GM12878 (cell line): ENCODE data around the gene MTHFD1L.

Source experiments
- CBFB ChIP-seq: IDR thresholded peaks from 2 replicates; pipeline ENCODE4 v1.6.1; 2016; ENCODE audit warnings: antibody characterized with exemption, low read depth
- CTCF ChIP-seq, 3 experiments: IDR thresholded peaks in 2 of 3; conservative IDR thresholded peaks in 1 of 3; 2 replicates each; pipeline ENCODE4 v1.5.1; 2011; ENCODE audit warnings: low read depth in 3 of 3, low read length in 3 of 3, mild to moderate bottlenecking in 3 of 3, control low read depth in 2 of 3, moderate library complexity in 2 of 3, inconsistent platforms in 1 of 3, mixed read lengths in 1 of 3; ENCODE audit not compliant: control insufficient read depth in 2 of 3, insufficient read depth in 1 of 3; ENCODE audit errors: extremely low read depth in 1 of 3
- HDAC2 ChIP-seq: fragments of 200-600 bp; sonication (generic); IDR thresholded peaks from 2 replicates; pipeline ENCODE4 v1.6.1; 2017
- NFIC ChIP-seq: IDR thresholded peaks from 2 replicates; pipeline ENCODE4 v1.6.1; 2012; ENCODE audit warnings: low read depth, mild to moderate bottlenecking, inconsistent platforms, low read length, moderate library complexity
- NR2F1 ChIP-seq: fragments of 450-650 bp; conservative IDR thresholded peaks from 2 replicates; pipeline ENCODE4 v1.6.1; 2017; ENCODE audit warnings: mild to moderate bottlenecking
- POLR2A ChIP-seq: IDR thresholded peaks from 2 replicates; pipeline ENCODE4 v1.6.1; 2011; ENCODE audit warnings: low read depth, mild to moderate bottlenecking, low read length
- SP1 ChIP-seq: IDR thresholded peaks from one replicate; pipeline ENCODE4 v1.6.1; 2011; ENCODE audit warnings: low read depth, low read length
- SPI1 ChIP-seq: IDR thresholded peaks from 2 replicates; pipeline ENCODE4 v1.6.1; 2011; ENCODE audit warnings: low read depth, mild to moderate bottlenecking, low read length, moderate library complexity, borderline replicate concordance; ENCODE audit not compliant: insufficient read depth
- STAT3 ChIP-seq: IDR thresholded peaks from 2 replicates; pipeline ENCODE4 v1.6.1; 2011; ENCODE audit warnings: low read depth, low read length, improper control_type of control experiment
- ZNF274 ChIP-seq: IDR thresholded peaks from one replicate; pipeline ENCODE4 v1.8.0; 2011; ENCODE audit not compliant: insufficient read length, insufficient read depth
- ZNF384 ChIP-seq: IDR thresholded peaks from 2 replicates; pipeline ENCODE4 v1.6.1; 2012; ENCODE audit warnings: low read depth, mild to moderate bottlenecking, low read length, improper control_type of control experiment, borderline replicate concordance
- TF ChIP-seq, protein P1 (sequence below): IDR thresholded peaks from 2 replicates; pipeline ENCODE4 v1.6.1; 2011; ENCODE audit warnings: low read depth, low read length, improper control_type of control experiment, borderline replicate concordance

- no peak for TF ChIP-seq CTCF (IDR thresholded peaks at IDR 0.05 in 2 of 3, conservative IDR thresholded peaks at IDR 0.05 in 1 of 3; ENCODE audit: control insufficient read depth in 2 of 3, extremely low read depth in 1 of 3, insufficient read depth in 1 of 3, low read depth in 3 of 3, low read length in 3 of 3)
- no peak for TF ChIP-seq ZNF384
- TF ChIP-seq HDAC2: no peak
- TF ChIP-seq, protein P1, sequence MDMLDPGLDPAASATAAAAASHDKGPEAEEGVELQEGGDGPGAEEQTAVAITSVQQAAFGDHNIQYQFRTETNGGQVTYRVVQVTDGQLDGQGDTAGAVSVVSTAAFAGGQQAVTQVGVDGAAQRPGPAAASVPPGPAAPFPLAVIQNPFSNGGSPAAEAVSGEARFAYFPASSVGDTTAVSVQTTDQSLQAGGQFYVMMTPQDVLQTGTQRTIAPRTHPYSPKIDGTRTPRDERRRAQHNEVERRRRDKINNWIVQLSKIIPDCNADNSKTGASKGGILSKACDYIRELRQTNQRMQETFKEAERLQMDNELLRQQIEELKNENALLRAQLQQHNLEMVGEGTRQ: no peak
- no peak for TF ChIP-seq NR2F1
- no peak for TF ChIP-seq POLR2A
- no peak for TF ChIP-seq NFIC
- no peak for TF ChIP-seq CBFB
- TF ChIP-seq SP1: no peak
- no peak for TF ChIP-seq STAT3
- TF ChIP-seq ZNF274: no peak
- TF ChIP-seq SPI1: no peak
These were observed 236.6 kb downstream of the MTHFD1L start for GRCh38 chr6:151101816-151102694.
